Astrocyte (in vitro differentiated cells and primary cell): ENCODE data around the gene RNGTT. TPM values are rescaled to one million over a fixed set of nuclear protein-coding genes. Genes with fewer than 3 reads are reported as not detected.

Experiments used
- DNase-seq: peaks from one replicate; pipeline ENCODE4 v3.0.0-alpha.2; 2010; ENCODE audit warnings: low read depth
- FAIRE-seq: peaks from 2 replicates; lab custom pipeline; 2011; peaks lifted over from hg19 to GRCh38; lab: Jason Lieb, UNC
- H2AFZ ChIP-seq: 2 replicates; pipeline ENCODE4 v1.6.0; 2012; ENCODE audit warnings: low read depth, low read length, inconsistent platforms
- H3K27ac ChIP-seq: 2 replicates; pipeline ENCODE4 v1.5.1; 2011; ENCODE audit warnings: low read depth, low read length, inconsistent platforms
- H3K27me3 ChIP-seq: 2 replicates; pipeline ENCODE4 v1.6.0; 2011; ENCODE audit warnings: low read length, inconsistent platforms; ENCODE audit not compliant: insufficient read depth
- H3K36me3 ChIP-seq: 2 replicates; pipeline ENCODE4 v1.5.1; 2011; ENCODE audit warnings: low read length, inconsistent platforms; ENCODE audit not compliant: insufficient read depth
- H3K4me1 ChIP-seq: 2 replicates; pipeline ENCODE4 v1.5.1; 2011; ENCODE audit warnings: low read length, inconsistent platforms; ENCODE audit not compliant: insufficient read depth
- H3K4me2 ChIP-seq: 2 replicates; pipeline ENCODE4 v1.6.0; 2012; ENCODE audit warnings: low read length, inconsistent platforms
- H3K4me3 ChIP-seq: 2 replicates; pipeline ENCODE4 v1.5.1; 2011; ENCODE audit warnings: low read depth, mild to moderate bottlenecking, low read length, inconsistent platforms; ENCODE audit not compliant: insufficient read depth
- H3K79me2 ChIP-seq: 2 replicates; pipeline ENCODE4 v1.6.0; 2012; ENCODE audit warnings: mild to moderate bottlenecking, low read length, inconsistent platforms; ENCODE audit not compliant: insufficient read depth
- H3K9ac ChIP-seq: 2 replicates; pipeline ENCODE4 v1.6.0; 2012; ENCODE audit warnings: mild to moderate bottlenecking, low read length, inconsistent platforms
- H3K9me3 ChIP-seq: 2 replicates; pipeline ENCODE4 v1.5.1; 2012; ENCODE audit warnings: low read depth, mild to moderate bottlenecking, low read length, inconsistent platforms; ENCODE audit not compliant: insufficient read depth
- H4K20me1 ChIP-seq: 2 replicates; pipeline ENCODE4 v1.6.0; 2012; ENCODE audit warnings: low read length, inconsistent platforms; ENCODE audit not compliant: insufficient read depth
- H3K27ac Mint-ChIP-seq: one replicate; pipeline ENCODE4 v1.8.0; 2021; ENCODE audit warnings: mild to moderate bottlenecking, mixed read lengths; ENCODE audit not compliant: unreplicated experiment
- H3K27me3 Mint-ChIP-seq: one replicate; pipeline ENCODE4 v1.8.0; 2021; ENCODE audit warnings: low read depth, mixed read lengths; ENCODE audit not compliant: unreplicated experiment
- H3K36me3 Mint-ChIP-seq: one replicate; pipeline ENCODE4 v1.8.0; 2021; ENCODE audit warnings: low read depth, mixed read lengths; ENCODE audit not compliant: unreplicated experiment
- H3K4me1 Mint-ChIP-seq: one replicate; pipeline ENCODE4 v1.8.0; 2021; ENCODE audit warnings: low read depth, mixed read lengths; ENCODE audit not compliant: unreplicated experiment
- H3K4me3 Mint-ChIP-seq: one replicate; pipeline ENCODE4 v1.8.0; 2021; ENCODE audit warnings: mild to moderate bottlenecking, moderate library complexity, mixed read lengths; ENCODE audit not compliant: unreplicated experiment
- H3K9me3 Mint-ChIP-seq: one replicate; pipeline ENCODE4 v1.8.0; 2021; ENCODE audit warnings: mild to moderate bottlenecking, mixed read lengths; ENCODE audit not compliant: unreplicated experiment
- CTCF ChIP-seq: IDR thresholded peaks from 2 replicates; pipeline ENCODE4 v1.5.1; 2011; ENCODE audit warnings: low read depth, mild to moderate bottlenecking, inconsistent platforms, low read length, moderate library complexity; ENCODE audit not compliant: insufficient read depth
- EZH2 ChIP-seq: IDR thresholded peaks from 2 replicates; pipeline ENCODE4 v1.6.1; 2012; ENCODE audit warnings: mild to moderate bottlenecking, low read length, inconsistent platforms; ENCODE audit not compliant: insufficient read depth
- total RNA-seq: library from RNA; stranded (reverse); gene quantifications from 2 replicates; pipeline ENCODE4 v1.2.1, GENCODE V29; 2021

RNGTT gene
- total RNA-seq, 1 donor from 2014 or later = 16.0 TPM

- no peak for FAIRE-seq
- TF ChIP-seq EZH2 = no peak
- no peak overlapping the region for H3K4me3 Mint-ChIP-seq
These were observed 296.5 kb downstream of the RNGTT start for GRCh38 chr6:88666901-88667300.

GRCh38 chr6:88665131-88665530, 298.3 kb downstream of the RNGTT start:
- H3K4me2 ChIP-seq = no peak overlapping the region
- DNase-seq (no peak), FAIRE-seq (no peak)
- H3K27me3 ChIP-seq = no peaks in the 10 kb centered on the region
- Mint-ChIP-seq H3K9me3 (peaks cover 13% of the 10 kb centered on the region), H3K36me3 (peaks cover 35% of the 10 kb centered on the region), H3K4me3 (no peak overlapping the region), H3K27ac (no peak overlapping the region), H3K4me1 (peaks cover 7% of the 10 kb centered on the region), H3K27me3 (no peaks in the 10 kb centered on the region)
- H3K4me1 ChIP-seq = no peaks in the 10 kb centered on the region
- H3K79me2 ChIP-seq = peaks cover 2% of the 10 kb centered on the region
- H3K9me3 ChIP-seq = peaks cover 4% of the 10 kb centered on the region
- no peaks in the 10 kb centered on the region for H4K20me1 ChIP-seq
- no peak overlapping the region for H3K9ac ChIP-seq
- H3K36me3 ChIP-seq = no peaks in the 10 kb centered on the region
- no peak overlapping the region for H2AFZ ChIP-seq
- TF ChIP-seq CTCF = no peak
- TF ChIP-seq EZH2 = no peak
- H3K4me3 ChIP-seq = no peak overlapping the region
- H3K27ac ChIP-seq = no peak overlapping the region

More at GRCh38 chr6:88666901-88667300, 296.5 kb downstream of the RNGTT start:
- Mint-ChIP-seq H3K36me3 (peaks cover 38% of the 10 kb centered on the region), H3K9me3 (peaks cover 24% of the 10 kb centered on the region), H3K4me1 (peaks cover 7% of the 10 kb centered on the region), H3K27ac (no peak overlapping the region), H3K27me3 (no peaks in the 10 kb centered on the region)
- Histone ChIP-seq H3K9me3 (peaks cover 13% of the 10 kb centered on the region), H4K20me1 (no peaks in the 10 kb centered on the region), H2AFZ (no peak overlapping the region), H3K4me1 (no peaks in the 10 kb centered on the region), H3K27me3 (no peaks in the 10 kb centered on the region), H3K4me2 (no peak overlapping the region), H3K27ac (no peak overlapping the region), H3K4me3 (no peak overlapping the region), H3K79me2 (peaks cover 2% of the 10 kb centered on the region), H3K9ac (no peak overlapping the region), H3K36me3 (no peaks in the 10 kb centered on the region)
- no peak for DNase-seq

GRCh38 chr6:88663801-88664200, 299.6 kb downstream of the RNGTT start:
- Mint-ChIP-seq H3K36me3 (peaks cover 35% of the 10 kb centered on the region), H3K27ac (no peak overlapping the region), H3K9me3 (peaks cover 10% of the 10 kb centered on the region), H3K27me3 (no peaks in the 10 kb centered on the region), H3K4me3 (no peak overlapping the region), H3K4me1 (peaks cover 7% of the 10 kb centered on the region)
- no peak overlapping the region for H3K9ac ChIP-seq
- no peak overlapping the region for H3K27ac ChIP-seq
- H3K27me3 ChIP-seq = no peaks in the 10 kb centered on the region
- no peak for FAIRE-seq
- H4K20me1 ChIP-seq = no peaks in the 10 kb centered on the region
- no peak overlapping the region for H3K4me3 ChIP-seq
- DNase-seq = no peak
- H3K9me3 ChIP-seq = peaks cover 4% of the 10 kb centered on the region
- H3K4me2 ChIP-seq = no peak overlapping the region
- no peaks in the 10 kb centered on the region for H3K4me1 ChIP-seq
- H3K79me2 ChIP-seq = peaks cover 2% of the 10 kb centered on the region
- TF ChIP-seq CTCF = no peak
- TF ChIP-seq EZH2 = no peak
- H3K36me3 ChIP-seq = no peaks in the 10 kb centered on the region
- no peak overlapping the region for H2AFZ ChIP-seq
